ENCODE data around the gene SERPINB11.
"Not testable (repeated sequence)": the region's sequence is repeated elsewhere in the genome, so short reads cannot be mapped to it uniquely, and the experiment has no call there.

SERPINB11 gene

GRCh38 chr18:63725682-63726480 lies 23.1 kb downstream of the SERPINB11 start:
- DNase-seq (ENCODE audit: low spot score): no peak

- DNase-seq (ENCODE audit: low spot score): no peak
Observed at GRCh38 chr18:63730773-63731172, 28.0 kb downstream of the SERPINB11 start.

GRCh38 chr18:63731215-63731614 lies 28.5 kb downstream of the SERPINB11 start:
- DNase-seq (ENCODE audit: low spot score): no peak

- DNase-seq (ENCODE audit: low spot score): no peak
Observed at GRCh38 chr18:63736876-63737275, 34.1 kb downstream of the SERPINB11 start.

- no peak for DNase-seq (ENCODE audit: low spot score)
Observed at GRCh38 chr18:63741769-63742168, 39.0 kb downstream of the SERPINB11 start.

- no peak for DNase-seq (ENCODE audit: low spot score)
Observed at GRCh38 chr18:63747006-63747405, 44.2 kb downstream of the SERPINB11 start.

- DNase-seq (ENCODE audit: low spot score): no peak
Observed at GRCh38 chr18:63749489-63749888, 46.7 kb downstream of the SERPINB11 start.

GRCh38 chr18:63752636-63753035 lies 49.9 kb downstream of the SERPINB11 start:
- DNase-seq (ENCODE audit: low spot score): no peak

- no peak for DNase-seq (ENCODE audit: low spot score)
Observed at GRCh38 chr18:63753676-63754075, 50.9 kb downstream of the SERPINB11 start.

- DNase-seq (ENCODE audit: low spot score): no peak
Observed at GRCh38 chr18:63757541-63757940, 54.8 kb downstream of the SERPINB11 start.

- DNase-seq (ENCODE audit: low spot score): no peak
Observed at GRCh38 chr18:63758615-63759240, 56.0 kb downstream of the SERPINB11 start.

GRCh38 chr18:63759786-63760185 lies 57.0 kb downstream of the SERPINB11 start:
- DNase-seq (ENCODE audit: low spot score): not testable (repeated sequence)

- DNase-seq (ENCODE audit: low spot score): no peak
Observed at GRCh38 chr18:63762518-63762917, 59.8 kb downstream of the SERPINB11 start.

GRCh38 chr18:63763831-63764600 lies 61.3 kb downstream of the SERPINB11 start:
- DNase-seq (ENCODE audit: low spot score): no peak

- no peak for DNase-seq (ENCODE audit: low spot score)
Observed at GRCh38 chr18:63765837-63766236, 63.1 kb downstream of the SERPINB11 start.
